Cerebellar cortex (tissue), 1 donor: ENCODE results near the gene PPP1R14C.

Source experiments
- DNase-seq: peaks from one replicate; pipeline ENCODE4 v3.0.0-alpha.2; 2015; ENCODE audit warnings: low spot score

PPP1R14C gene

GRCh38 chr6:150296890-150297289 is 154.0 kb downstream of the PPP1R14C start:
- DNase-seq: no peak

GRCh38 chr6:150297327-150298029 is 154.6 kb downstream of the PPP1R14C start:
- DNase-seq: no peak

- no peak for DNase-seq
Measured at GRCh38 chr6:150298030-150298380, 155.2 kb downstream of the PPP1R14C start.

- no peak for DNase-seq
Measured at GRCh38 chr6:150298676-150299075, 155.8 kb downstream of the PPP1R14C start.
